Measurements from ENCODE around the gene PCDHA5.

Gene PCDHA5

DNA sequence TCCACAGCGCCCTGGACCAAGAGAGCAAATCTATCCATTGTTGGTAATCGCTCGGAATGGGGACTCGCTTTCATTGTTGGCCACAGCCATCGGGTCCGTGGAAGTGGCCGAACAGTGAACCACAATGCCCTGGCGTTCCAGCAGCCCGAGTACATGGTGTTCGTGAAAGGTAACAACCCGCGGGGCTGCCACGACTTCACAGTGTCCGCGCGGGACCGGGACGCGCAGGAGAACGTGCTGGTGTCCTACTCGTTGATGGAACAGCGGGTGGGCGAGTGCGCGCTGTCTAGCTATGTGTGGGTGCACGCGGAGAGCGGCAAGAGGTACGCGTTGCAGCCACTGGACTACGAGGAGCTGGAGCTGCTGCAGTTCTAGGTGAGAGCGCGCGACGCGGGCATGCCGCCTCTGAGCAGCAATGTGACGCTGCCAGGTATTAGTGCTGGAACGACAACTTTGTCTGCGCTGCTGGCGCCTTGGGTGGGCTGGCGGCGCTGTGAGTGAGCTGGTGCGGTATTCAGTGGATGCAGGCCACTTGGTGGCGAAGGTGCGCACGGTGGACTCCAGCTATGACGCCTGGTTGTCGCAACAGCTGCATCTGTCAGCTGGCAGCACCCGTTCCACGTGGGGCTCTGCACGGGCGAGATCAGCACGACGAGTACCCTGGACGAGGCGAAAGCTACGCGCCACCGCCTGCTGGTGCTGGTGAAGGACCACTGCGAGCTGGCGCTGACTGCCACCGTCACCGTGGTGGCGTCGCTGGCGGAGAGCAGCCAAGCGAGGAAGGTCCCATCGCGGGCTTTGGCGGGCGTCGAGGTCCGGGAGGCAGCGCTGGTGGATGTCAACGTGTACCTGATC is 41.3 kb downstream of the PCDHA5 start:
- no peak for DNase-seq (ENCODE audit: low read depth in 2 of 2)

DNA sequence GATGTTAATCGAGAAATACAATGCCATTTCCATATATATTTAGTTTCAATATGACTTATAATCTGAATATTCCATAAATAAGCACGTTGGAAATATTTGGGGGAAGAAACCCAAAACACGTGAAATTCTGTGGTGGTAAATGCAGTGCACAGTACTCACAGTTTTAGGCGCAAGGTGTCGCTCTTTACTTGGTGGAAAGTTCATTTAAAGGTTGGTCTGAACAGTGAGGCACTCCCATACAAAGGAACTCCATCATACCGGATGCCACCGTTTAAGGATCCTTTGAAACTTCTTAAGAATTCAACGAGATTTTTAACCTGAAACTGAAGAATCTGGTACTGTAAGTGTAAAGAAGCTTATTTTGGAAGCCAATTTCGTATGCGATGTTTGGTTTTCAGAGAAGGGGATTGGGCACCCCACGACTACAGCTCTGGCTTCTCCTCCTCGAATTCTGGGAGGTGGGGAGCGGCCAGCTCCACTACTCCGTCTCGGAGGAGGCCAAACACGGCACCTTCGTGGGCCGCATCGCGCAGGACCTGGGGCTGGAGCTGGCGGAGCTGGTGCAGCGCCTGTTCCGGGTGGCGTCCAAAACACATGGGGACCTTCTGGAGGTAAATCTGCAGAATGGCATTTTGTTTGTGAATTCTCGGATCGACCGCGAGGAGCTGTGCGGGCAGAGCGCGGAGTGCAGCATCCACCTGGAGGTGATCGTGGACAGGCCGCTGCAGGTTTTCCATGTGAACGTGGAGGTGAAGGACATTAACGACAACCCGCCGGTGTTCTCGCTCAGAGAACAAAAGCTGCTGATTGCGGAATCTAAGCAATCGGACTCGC is 47.5 kb downstream of the PCDHA5 start, which contains the start of gene PCDHA11:
TSS of gene PCDHA11 (plus strand) at position 237 of the 834 bp plus-strand sequence. CDS start at position 384, 147 bp downstream.
- DNase-seq (ENCODE audit: low read depth in 2 of 2): no peak

- DNase-seq (ENCODE audit: low read depth in 2 of 2): no peak
Observed at GRCh38 chr5:140869555-140869886, 48.1 kb downstream of the PCDHA5 start.

- no peak for DNase-seq (ENCODE audit: low read depth in 2 of 2)
Observed at GRCh38 chr5:140870221-140871201, 49.1 kb downstream of the PCDHA5 start.
